ENCODE measurements around the gene PGP. TPM values are rescaled to one million over a fixed set of nuclear protein-coding genes. Genes with fewer than 3 reads are reported as not detected.
A peak's percentile ranks its signal among the peaks of the same experiment; 100 is the strongest.
"Not testable (repeated sequence)": the region's sequence is repeated elsewhere in the genome, so short reads cannot be mapped to it uniquely, and the experiment has no call there.

The PGP gene
- total RNA-seq (ENCODE audit: insufficient read depth, low replicate concordance) = 7.9 TPM

- no peak for DNase-seq (ENCODE audit: low spot score)
Observed at GRCh38 chr16:2214719-2214968, at the start of gene PGP. PGP (minus strand) TSS chr16:2214840; CDS start chr16:2214777, 63 bp downstream.

GRCh38 chr16:2263026-2263425 is 48.4 kb upstream of the PGP start:
- DNase-seq (ENCODE audit: low spot score) = not testable (repeated sequence)

GRCh38 chr16:2260250-2260649 is 45.6 kb upstream of the PGP start:
- DNase-seq (ENCODE audit: low spot score) = no peak

GRCh38 chr16:2258530-2258929 is 43.9 kb upstream of the PGP start:
- DNase-seq (ENCODE audit: low spot score) = not testable (repeated sequence)

GRCh38 chr16:2257726-2258125 is 43.1 kb upstream of the PGP start:
- no peak for DNase-seq (ENCODE audit: low spot score)

GRCh38 chr16:2256531-2257140 is 42.0 kb upstream of the PGP start:
- no peak for DNase-seq (ENCODE audit: low spot score)

- no peak for DNase-seq (ENCODE audit: low spot score)
Observed at GRCh38 chr16:2253293-2253692, 38.7 kb upstream of the PGP start.

GRCh38 chr16:2252806-2253148 is 38.1 kb upstream of the PGP start:
- DNase-seq (ENCODE audit: low spot score) = no peak

GRCh38 chr16:2251296-2252111 is 36.9 kb upstream of the PGP start, which contains the start of gene ECI1:
ECI1 (minus strand) TSS chr16:2251587; CDS start chr16:2251566, 21 bp downstream.
- DNase-seq (ENCODE audit: low spot score) = peak; percentile 97

GRCh38 chr16:2250652-2251295 is 36.1 kb upstream of the PGP start:
- DNase-seq (ENCODE audit: low spot score) = peak; percentile 13

- DNase-seq (ENCODE audit: low spot score) = no peak
Observed at GRCh38 chr16:2246301-2246885, 31.8 kb upstream of the PGP start.

- DNase-seq (ENCODE audit: low spot score) = no peak
Observed at GRCh38 chr16:2244926-2245795, 30.5 kb upstream of the PGP start.

GRCh38 chr16:2244301-2244700 is 29.7 kb upstream of the PGP start:
- DNase-seq (ENCODE audit: low spot score) = no peak

- no peak for DNase-seq (ENCODE audit: low spot score)
Observed at GRCh38 chr16:2243781-2244180, 29.1 kb upstream of the PGP start.

GRCh38 chr16:2243031-2243528 is 28.4 kb upstream of the PGP start:
- no peak for DNase-seq (ENCODE audit: low spot score)

GRCh38 chr16:2242598-2242997 is 28.0 kb upstream of the PGP start:
- no peak for DNase-seq (ENCODE audit: low spot score)

- not testable (repeated sequence) for DNase-seq (ENCODE audit: low spot score)
Observed at GRCh38 chr16:2240331-2240730, 25.7 kb upstream of the PGP start.

- no peak for DNase-seq (ENCODE audit: low spot score)
Observed at GRCh38 chr16:2238838-2239675, 24.4 kb upstream of the PGP start.

GRCh38 chr16:2238150-2238837 is 23.7 kb upstream of the PGP start:
- DNase-seq (ENCODE audit: low spot score) = no peak
